NT2/D1 (cell line): ENCODE results near the gene GRIK2.

Experiments used
- YY1 ChIP-seq: IDR thresholded peaks from 2 replicates; pipeline ENCODE4 v1.6.1; 2011; ENCODE audit not compliant: insufficient read length, insufficient read depth
- ZNF274 ChIP-seq: IDR thresholded peaks from 2 replicates; pipeline ENCODE4 v1.6.1; 2011; ENCODE audit warnings: mild to moderate bottlenecking, low read depth, low read length

GRCh38 chr6:101605874-101606273, 212.4 kb downstream of the GRIK2 start:
- no peak for TF ChIP-seq ZNF274
- no peak for TF ChIP-seq YY1
